IMR-90 (cell line): ENCODE measurements around the gene CLCN4. TPM values are rescaled to one million over a fixed set of nuclear protein-coding genes. Genes with fewer than 3 reads are reported as not detected.

Experiments
- ATAC-seq: fragments of 200-7000 bp; cut with Tn5 transposase; 2 replicates; pipeline ENCODE4 v1.9.1; 2020; ENCODE audit warnings: low read depth, mild to moderate bottlenecking, moderate library complexity
- BruUV-seq: library from RNA; stranded (reverse); fragments of 400-500 nt; replicated peaks from 2 replicates; lab custom pipeline; 2021; lab: Mats Ljungman, UMichigan
- CTCF ChIA-PET: fragments of 300-600 bp; formaldehyde crosslinking; extraction: SDS; loops from one replicate; lab custom pipeline; 2021; ENCODE audit warnings: antibody characterized with exemption; lab: Yijun Ruan, JAX
- POLR2A ChIA-PET: fragments of 300-600 bp; sonication (Branson Sonifier 250); formaldehyde crosslinking; loops from one replicate; lab custom pipeline; 2022; ENCODE audit warnings: antibody characterized with exemption; ENCODE audit not compliant: unreplicated experiment; lab: Charles Lee
- DNase-seq: peaks from one replicate; pipeline ENCODE4 v3.0.0; 2013
- H2AFZ ChIP-seq: replicated peaks from 2 replicates; pipeline ENCODE3; 2013; ENCODE audit warnings: low read length, mild to moderate bottlenecking; ENCODE audit not compliant: poor library complexity
- H2AK5ac ChIP-seq: 2 replicates; pipeline ENCODE4 v1.6.1; 2013; ENCODE audit warnings: low read depth, low read length, inconsistent platforms
- H2AK9ac ChIP-seq: replicated peaks from 2 replicates; pipeline ENCODE3; 2013; ENCODE audit warnings: mild to moderate bottlenecking, low read depth, low read length, moderate library complexity; ENCODE audit not compliant: poor library complexity
- H2BK120ac ChIP-seq: 2 replicates; pipeline ENCODE4 v1.6.1; 2013; ENCODE audit warnings: low read depth, low read length, inconsistent platforms
- H2BK15ac ChIP-seq: 3 replicates; pipeline ENCODE4 v1.6.1; 2013; ENCODE audit warnings: low read depth, low read length, inconsistent platforms
- H2BK20ac ChIP-seq: 2 replicates; pipeline ENCODE4 v1.6.1; 2013; ENCODE audit warnings: low read depth, mild to moderate bottlenecking, inconsistent platforms, low read length, moderate library complexity
- H2BK5ac ChIP-seq: 2 replicates; pipeline ENCODE4 v1.6.1; 2013; ENCODE audit warnings: mild to moderate bottlenecking, low read depth, low read length, inconsistent platforms; ENCODE audit not compliant: poor library complexity, severe bottlenecking
- H3K14ac ChIP-seq: replicated peaks from 2 replicates; pipeline ENCODE4 v1.6.1; 2013; ENCODE audit warnings: low read depth, low read length, inconsistent platforms
- H3K18ac ChIP-seq: 2 replicates; pipeline ENCODE4 v1.6.1; 2013; ENCODE audit warnings: low read depth, low read length, control low read depth
- H3K23ac ChIP-seq: 2 replicates; pipeline ENCODE4 v1.6.1; 2013; ENCODE audit warnings: low read depth, low read length, inconsistent platforms
- H3K27ac ChIP-seq: 2 replicates; pipeline ENCODE4 v1.5.1; 2013; ENCODE audit warnings: mild to moderate bottlenecking, control low read depth, low read length; ENCODE audit not compliant: insufficient read depth
- H3K27me3 ChIP-seq: 2 replicates; pipeline ENCODE4 v1.6.1; 2013; ENCODE audit warnings: low read length; ENCODE audit not compliant: control insufficient read depth, insufficient read depth
- H3K36me3 ChIP-seq: 2 replicates; pipeline ENCODE4 v1.6.1; 2013; ENCODE audit warnings: low read length, mixed read lengths; ENCODE audit not compliant: control insufficient read depth, insufficient read depth
- H3K4ac ChIP-seq: 2 replicates; pipeline ENCODE4 v1.6.1; 2013; ENCODE audit warnings: low read depth, low read length, inconsistent platforms
- H3K4me1 ChIP-seq: 2 replicates; pipeline ENCODE4 v1.6.1; 2013; ENCODE audit warnings: low read length, mixed read lengths; ENCODE audit not compliant: control insufficient read depth, insufficient read depth
- H3K4me2 ChIP-seq: 2 replicates; pipeline ENCODE4 v1.6.1; 2013; ENCODE audit warnings: low read depth, mild to moderate bottlenecking, control low read depth, low read length, moderate library complexity
- H3K4me3 ChIP-seq: 2 replicates; pipeline ENCODE4 v1.5.1; 2013; ENCODE audit warnings: low read depth, mild to moderate bottlenecking, control low read depth, low read length, moderate library complexity; ENCODE audit not compliant: insufficient read depth
- H3K56ac ChIP-seq: 2 replicates; pipeline ENCODE4 v1.6.1; 2013; ENCODE audit warnings: low read length, inconsistent platforms; ENCODE audit not compliant: insufficient read depth; ENCODE audit errors: extremely low read depth
- H3K79me1 ChIP-seq, 2 experiments: 2 replicates each; pipeline ENCODE4 v1.6.1; 2013; ENCODE audit warnings: low read length in 2 of 2, inconsistent platforms in 1 of 2, low read depth in 1 of 2
- H3K9ac ChIP-seq: 2 replicates; pipeline ENCODE4 v1.6.1; 2013; ENCODE audit warnings: low read depth, low read length, control low read depth
- H3K9me1 ChIP-seq: 2 replicates; pipeline ENCODE4 v1.6.1; 2013; ENCODE audit warnings: low read length, inconsistent platforms; ENCODE audit not compliant: insufficient read depth
- H3K9me3 ChIP-seq: 2 replicates; pipeline ENCODE4 v1.6.1; 2013; ENCODE audit warnings: low read length; ENCODE audit not compliant: control insufficient read depth, insufficient read depth
- H4K20me1 ChIP-seq: 2 replicates; pipeline ENCODE4 v1.6.1; 2013; ENCODE audit warnings: low read length, inconsistent platforms; ENCODE audit not compliant: insufficient read depth
- H4K5ac ChIP-seq: 2 replicates; pipeline ENCODE4 v1.6.1; 2013; ENCODE audit warnings: mild to moderate bottlenecking, low read depth, low read length, control low read depth
- H4K8ac ChIP-seq, 2 experiments: 2 replicates each; pipeline ENCODE4 v1.6.1; 2013; ENCODE audit warnings: low read depth in 2 of 2, low read length in 2 of 2, control low read depth in 1 of 2, inconsistent platforms in 1 of 2
- H4K91ac ChIP-seq: 2 replicates; pipeline ENCODE4 v1.6.1; 2013; ENCODE audit warnings: low read depth, low read length, inconsistent platforms; ENCODE audit not compliant: insufficient read depth
- CEBPB ChIP-seq: IDR thresholded peaks from 2 replicates; pipeline ENCODE4 v1.6.1; 2012; ENCODE audit warnings: low read depth, low read length, improper control_type of control experiment
- CHD1 ChIP-seq: IDR thresholded peaks from 2 replicates; pipeline ENCODE4 v1.6.1; 2012; ENCODE audit warnings: low read depth, low read length, improper control_type of control experiment
- MAZ ChIP-seq: IDR thresholded peaks from 2 replicates; pipeline ENCODE4 v1.6.1; 2012; ENCODE audit warnings: low read depth, mild to moderate bottlenecking, low read length, improper control_type of control experiment, moderate library complexity, borderline replicate concordance
- SMC3 ChIP-seq: fragments of 150-350 bp; IDR thresholded peaks from 2 replicates; pipeline ENCODE4 v1.6.1; 2016; ENCODE audit warnings: low read depth, mild to moderate bottlenecking, antibody characterized with exemption, low read length, moderate library complexity
- WGBS, 2 experiments: methylation state at CpG; one replicate each; pipeline versions ENCODE4 v1.1.5 to v1.1.7; 2013; ENCODE audit warnings: missing lambda C conversion rate in 2 of 2; ENCODE audit not compliant: insufficient read length in 1 of 2; ENCODE audit errors: extremely low coverage in 2 of 2; 5-methylcytosine and 5-hydroxymethylcytosine counted together
- dilution Hi-C: fragments of 300-500 bp; cut with HindIII; formaldehyde crosslinking; loops from one replicate; pipeline ENCODE4 v1.14.3; 2018; ENCODE audit warnings: low sequenced_read_pairs; ENCODE audit not compliant: unreplicated experiment
- in situ Hi-C: fragments of 300-500 bp; cut with MboI; formaldehyde crosslinking; loops from 3 replicates; pipeline ENCODE4 v1.14.3; 2019; ENCODE audit warnings: low sequenced_read_pairs, inconsistent platforms, mixed read lengths
- intact Hi-C: fragments of 100-400 bp; cut with micrococcal nuclease; formaldehyde crosslinking; loops from 2 replicates; pipeline ENCODE4 v1.10.0; 2022
- polyA plus RNA-seq, 3 experiments: library from polyadenylated mRNA; depleted of rRNA; stranded (reverse); fragments of >200 nt; gene quantifications; 2 replicates each; pipeline ENCODE4 v1.2.3, GENCODE V29; 2012; ENCODE audit warnings: low replicate concordance in 1 of 3
- total RNA-seq: library from RNA; depleted of rRNA; stranded (reverse); fragments of >200 nt; gene quantifications from 2 replicates; pipeline ENCODE4 v1.2.3, GENCODE V29; 2012
- TF ChIP-seq, protein P1 (sequence below): fragments of 150-350 bp; IDR thresholded peaks from 2 replicates; pipeline ENCODE4 v1.6.1; 2017; ENCODE audit warnings: mild to moderate bottlenecking, antibody characterized with exemption, low read length, low read depth
- TF ChIP-seq, protein P2 (sequence below): conservative IDR thresholded peaks from 2 replicates; pipeline ENCODE4 v1.5.1; 2012; ENCODE audit warnings: mild to moderate bottlenecking, low read depth, low read length, improper control_type of control experiment

Gene CLCN4
- total and polyA plus RNA-seq, 2 of the 4 experiments (the other 2 are of a cell fraction), result 2.2 to 4.5 TPM

GRCh38 chrX:10199212-10199611, 42.4 kb downstream of the CLCN4 start:
- no peak overlapping the region; the same call in 1 of the 2 replicates for H3K4me2 ChIP-seq
- no peaks in the 10 kb centered on the region for H3K79me1 ChIP-seq
- POLR2A ChIA-PET, result no interaction called here
- H2AK5ac ChIP-seq, result no peak overlapping the region
- no peak overlapping the region for H2BK15ac ChIP-seq
- no peak overlapping the region for H2AK9ac ChIP-seq
- WGBS, 2 experiments, result no CpG with 5 or more reads among the region's 6 CpGs
- no peak overlapping the region; a peak in 1 of 4 replicates for H4K8ac ChIP-seq
- H3K4me3 ChIP-seq, result no peak overlapping the region
- dilution Hi-C loops, result loop anchor here (25.0 kb wide), 1 partner anchor 938 kb away; no protein-coding TSS in a partner anchor
- H4K91ac ChIP-seq, result no peak overlapping the region
- H3K4me1 ChIP-seq, result peaks cover 5% of the 10 kb centered on the region
- BruUV-seq, result no TSS peak
- DNase-seq (peak; percentile 67), ATAC-seq (no peak)
- no peak overlapping the region for H3K9ac ChIP-seq
- no peaks in the 10 kb centered on the region for H3K9me3 ChIP-seq
- H3K27ac ChIP-seq, result no peak overlapping the region
- no peak overlapping the region for H3K56ac ChIP-seq
- in situ Hi-C loops, result loop anchor here (10.0 to 25.0 kb wide), 2 partner anchors 416 to 1563 kb away; partner anchors contain the start of gene MSL3
- no peaks in the 10 kb centered on the region for H4K20me1 ChIP-seq
- TF ChIP-seq MAZ, result no peak
- TF ChIP-seq SMC3, result no peak
- TF ChIP-seq, protein P1, sequence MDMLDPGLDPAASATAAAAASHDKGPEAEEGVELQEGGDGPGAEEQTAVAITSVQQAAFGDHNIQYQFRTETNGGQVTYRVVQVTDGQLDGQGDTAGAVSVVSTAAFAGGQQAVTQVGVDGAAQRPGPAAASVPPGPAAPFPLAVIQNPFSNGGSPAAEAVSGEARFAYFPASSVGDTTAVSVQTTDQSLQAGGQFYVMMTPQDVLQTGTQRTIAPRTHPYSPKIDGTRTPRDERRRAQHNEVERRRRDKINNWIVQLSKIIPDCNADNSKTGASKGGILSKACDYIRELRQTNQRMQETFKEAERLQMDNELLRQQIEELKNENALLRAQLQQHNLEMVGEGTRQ, result no peak
- TF ChIP-seq CEBPB, result peak; percentile 77
- no peak for TF ChIP-seq CHD1
- TF ChIP-seq, protein P2, sequence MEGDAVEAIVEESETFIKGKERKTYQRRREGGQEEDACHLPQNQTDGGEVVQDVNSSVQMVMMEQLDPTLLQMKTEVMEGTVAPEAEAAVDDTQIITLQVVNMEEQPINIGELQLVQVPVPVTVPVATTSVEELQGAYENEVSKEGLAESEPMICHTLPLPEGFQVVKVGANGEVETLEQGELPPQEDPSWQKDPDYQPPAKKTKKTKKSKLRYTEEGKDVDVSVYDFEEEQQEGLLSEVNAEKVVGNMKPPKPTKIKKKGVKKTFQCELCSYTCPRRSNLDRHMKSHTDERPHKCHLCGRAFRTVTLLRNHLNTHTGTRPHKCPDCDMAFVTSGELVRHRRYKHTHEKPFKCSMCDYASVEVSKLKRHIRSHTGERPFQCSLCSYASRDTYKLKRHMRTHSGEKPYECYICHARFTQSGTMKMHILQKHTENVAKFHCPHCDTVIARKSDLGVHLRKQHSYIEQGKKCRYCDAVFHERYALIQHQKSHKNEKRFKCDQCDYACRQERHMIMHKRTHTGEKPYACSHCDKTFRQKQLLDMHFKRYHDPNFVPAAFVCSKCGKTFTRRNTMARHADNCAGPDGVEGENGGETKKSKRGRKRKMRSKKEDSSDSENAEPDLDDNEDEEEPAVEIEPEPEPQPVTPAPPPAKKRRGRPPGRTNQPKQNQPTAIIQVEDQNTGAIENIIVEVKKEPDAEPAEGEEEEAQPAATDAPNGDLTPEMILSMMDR, result no peak
- no peak overlapping the region for H2BK5ac ChIP-seq
- no peaks in the 10 kb centered on the region for H3K27me3 ChIP-seq
- H2BK20ac ChIP-seq, result no peak overlapping the region
- H3K23ac ChIP-seq, result no peak overlapping the region
- no peak overlapping the region for H2BK120ac ChIP-seq
- H2AFZ ChIP-seq, result no peak overlapping the region
- no peak overlapping the region for H3K18ac ChIP-seq
- intact Hi-C loops, result loop anchor here (10.0 kb wide), 1 partner anchor 246 kb away; no protein-coding TSS in a partner anchor
- no peak overlapping the region for H3K4ac ChIP-seq
- H3K14ac ChIP-seq, result no peak overlapping the region
- no peaks in the 10 kb centered on the region for H3K36me3 ChIP-seq
- CTCF ChIA-PET, result no interaction called here
- no peak overlapping the region for H4K5ac ChIP-seq
- H3K9me1 ChIP-seq, result no peaks in the 10 kb centered on the region
